ENCODE measurements around the gene BASP1.
A peak's percentile ranks its signal among the peaks of the same experiment; 100 is the strongest.
"Not testable (repeated sequence)": the region's sequence is repeated elsewhere in the genome, so short reads cannot be mapped to it uniquely, and the experiment has no call there.

Gene BASP1
- 0 to 0.91 (median 0.35) reads per million in 4 experiments for total RNA-seq

- DNase-seq = no peak
Observed at GRCh38 chr5:17217493-17218352, at the start of gene BASP1. TSS of gene BASP1 (plus strand) at chr5:17217631. CDS start at chr5:17275217, 57,586 bp downstream.

- DNase-seq = no peak
Observed at GRCh38 chr5:17169507-17169906, 47.9 kb upstream of the BASP1 start.

- DNase-seq = no peak
Observed at GRCh38 chr5:17172791-17173190, 44.6 kb upstream of the BASP1 start.

- DNase-seq = no peak
Observed at GRCh38 chr5:17174965-17175364, 42.5 kb upstream of the BASP1 start.

GRCh38 chr5:17177501-17178372, 39.7 kb upstream of the BASP1 start:
- DNase-seq = no peak

- no peak for DNase-seq
Observed at GRCh38 chr5:17178373-17178675, 39.1 kb upstream of the BASP1 start.

- no peak for DNase-seq
Observed at GRCh38 chr5:17180330-17180843, 37.0 kb upstream of the BASP1 start.

GRCh38 chr5:17180864-17181723, 36.3 kb upstream of the BASP1 start:
- DNase-seq = no peak

GRCh38 chr5:17182494-17182893, 34.9 kb upstream of the BASP1 start:
- DNase-seq = no peak

GRCh38 chr5:17182981-17183380, 34.5 kb upstream of the BASP1 start:
- no peak for DNase-seq

- DNase-seq = no peak
Observed at GRCh38 chr5:17183831-17184230, 33.6 kb upstream of the BASP1 start.

GRCh38 chr5:17184588-17184987, 32.8 kb upstream of the BASP1 start:
- DNase-seq = no peak

- DNase-seq = no peak
Observed at GRCh38 chr5:17185349-17185748, 32.1 kb upstream of the BASP1 start.

GRCh38 chr5:17185773-17186172, 31.7 kb upstream of the BASP1 start:
- no peak for DNase-seq

- no peak for DNase-seq
Observed at GRCh38 chr5:17186256-17186655, 31.2 kb upstream of the BASP1 start.

- no peak for DNase-seq
Observed at GRCh38 chr5:17187011-17187785, 30.2 kb upstream of the BASP1 start.

- no peak for DNase-seq
Observed at GRCh38 chr5:17187786-17188170, 29.7 kb upstream of the BASP1 start.

GRCh38 chr5:17189381-17190036, 27.9 kb upstream of the BASP1 start:
- peak; percentile 17 for DNase-seq

- no peak for DNase-seq
Observed at GRCh38 chr5:17190242-17190778, 27.1 kb upstream of the BASP1 start.

- no peak for DNase-seq
Observed at GRCh38 chr5:17190799-17191391, 26.5 kb upstream of the BASP1 start.

- DNase-seq = not testable (repeated sequence)
Observed at GRCh38 chr5:17191574-17191973, 25.9 kb upstream of the BASP1 start.

Data from effector CD8-positive, alpha-beta T cell (primary cell).